Neuronal stem cell (in vitro differentiated cells): ENCODE data around the gene AGXT.

ENCODE experiments used
- DNase-seq: peaks from one replicate; pipeline ENCODE4 v3.0.0-alpha.2; 2013; ENCODE audit warnings: low spot score
- H2AFZ ChIP-seq: one replicate; pipeline ENCODE4 v1.6.1; 2013; ENCODE audit warnings: mild to moderate bottlenecking, low read length, inconsistent platforms
- H2AK5ac ChIP-seq: 2 replicates; pipeline ENCODE4 v1.6.1; 2013; ENCODE audit warnings: low read depth, mild to moderate bottlenecking, inconsistent platforms, low read length, moderate library complexity, mixed read lengths
- H2BK120ac ChIP-seq: 2 replicates; pipeline ENCODE4 v1.6.1; 2013; ENCODE audit warnings: low read depth, mild to moderate bottlenecking, inconsistent platforms, low read length, moderate library complexity, mixed read lengths
- H2BK12ac ChIP-seq: one replicate; pipeline ENCODE4 v1.6.1; 2013; ENCODE audit warnings: low read length, inconsistent platforms
- H2BK15ac ChIP-seq: 2 replicates; pipeline ENCODE4 v1.6.1; 2013; ENCODE audit warnings: mild to moderate bottlenecking, low read length, inconsistent platforms, mixed read lengths
- H2BK5ac ChIP-seq: one replicate; pipeline ENCODE4 v1.6.1; 2013; ENCODE audit warnings: inconsistent platforms, mild to moderate bottlenecking, low read length, moderate library complexity
- H3K14ac ChIP-seq: one replicate; pipeline ENCODE4 v1.6.1; 2013; ENCODE audit warnings: low read length, inconsistent platforms
- H3K18ac ChIP-seq: 2 replicates; pipeline ENCODE4 v1.6.1; 2013; ENCODE audit warnings: low read length, inconsistent platforms
- H3K23ac ChIP-seq: 2 replicates; pipeline ENCODE4 v1.6.1; 2013; ENCODE audit warnings: low read depth, mild to moderate bottlenecking, mixed read lengths, low read length, inconsistent platforms; ENCODE audit not compliant: poor library complexity
- H3K27ac ChIP-seq: replicated peaks from 3 replicates; pipeline ENCODE4 v1.5.1; 2013; ENCODE audit warnings: low read length, inconsistent platforms
- H3K27me3 ChIP-seq, 3 experiments: 2 replicates each; pipeline ENCODE4 v1.6.1; 2013; ENCODE audit warnings: low read length in 3 of 3, mild to moderate bottlenecking in 2 of 3, inconsistent platforms in 1 of 3, low read depth in 1 of 3, mixed read lengths in 1 of 3, moderate library complexity in 1 of 3; ENCODE audit not compliant: control insufficient read depth in 3 of 3, insufficient read depth in 3 of 3
- H3K36me3 ChIP-seq, 2 donors: replicated peaks in 1 of 2; 2 replicates each; pipeline ENCODE4 v1.6.1; 2013; ENCODE audit warnings: low read length in 2 of 2; ENCODE audit not compliant: control insufficient read depth in 2 of 2, insufficient read depth in 2 of 2
- H3K4ac ChIP-seq: 2 replicates; pipeline ENCODE4 v1.6.1; 2013; ENCODE audit warnings: inconsistent platforms, mild to moderate bottlenecking, low read length, moderate library complexity
- H3K4me1 ChIP-seq, 2 donors: 1 replicate in 1 of 2; 2 replicates in 1 of 2; pipeline ENCODE4 v1.6.1; 2013; ENCODE audit warnings: low read length in 2 of 2, low read depth in 1 of 2; ENCODE audit not compliant: control insufficient read depth in 2 of 2, insufficient read depth in 1 of 2
- H3K4me2 ChIP-seq: one replicate; pipeline ENCODE4 v1.6.1; 2013; ENCODE audit warnings: mild to moderate bottlenecking, low read length, inconsistent platforms; ENCODE audit not compliant: insufficient read depth, poor library complexity, severe bottlenecking
- H3K4me3 ChIP-seq, 2 donors: 2 replicates each; pipeline ENCODE4 v1.5.1; 2013; ENCODE audit warnings: low read length in 2 of 2, mild to moderate bottlenecking in 2 of 2, inconsistent platforms in 1 of 2, moderate library complexity in 1 of 2
- H3K79me1 ChIP-seq: one replicate; pipeline ENCODE4 v1.6.1; 2013; ENCODE audit warnings: low read depth, mild to moderate bottlenecking, inconsistent platforms, low read length, moderate library complexity
- H3K9ac ChIP-seq: one replicate; pipeline ENCODE4 v1.6.1; 2013; ENCODE audit warnings: mild to moderate bottlenecking, low read depth, low read length, inconsistent platforms; ENCODE audit not compliant: poor library complexity
- H3K9me3 ChIP-seq, 2 donors: replicated peaks in 1 of 2; 2 replicates each; pipeline versions ENCODE3 to v1.6.1; 2013; ENCODE audit warnings: low read length in 2 of 2, mild to moderate bottlenecking in 2 of 2, inconsistent platforms in 1 of 2, low read depth in 1 of 2, mixed read lengths in 1 of 2, moderate library complexity in 1 of 2; ENCODE audit not compliant: control insufficient read depth in 2 of 2, insufficient read depth in 1 of 2
- H4K8ac ChIP-seq: one replicate; pipeline ENCODE4 v1.6.1; 2013; ENCODE audit warnings: low read depth, mild to moderate bottlenecking, inconsistent platforms, low read length, moderate library complexity
- H4K91ac ChIP-seq: one replicate; pipeline ENCODE4 v1.6.1; 2013; ENCODE audit warnings: low read length, low read depth, mild to moderate bottlenecking, inconsistent platforms; ENCODE audit not compliant: poor library complexity
- WGBS, 2 donors: extraction: QIAGEN DNeasy Blood & Tissue Kit; methylation state at CpG; one replicate each; pipeline ENCODE4 v1.1.7; 2013; ENCODE audit warnings: missing lambda C conversion rate in 2 of 2, mixed read lengths in 1 of 2; ENCODE audit not compliant: insufficient read length in 2 of 2, insufficient replicate concordance in 1 of 2; ENCODE audit errors: extremely low coverage in 2 of 2; 5-methylcytosine and 5-hydroxymethylcytosine counted together

Gene AGXT

DNA sequence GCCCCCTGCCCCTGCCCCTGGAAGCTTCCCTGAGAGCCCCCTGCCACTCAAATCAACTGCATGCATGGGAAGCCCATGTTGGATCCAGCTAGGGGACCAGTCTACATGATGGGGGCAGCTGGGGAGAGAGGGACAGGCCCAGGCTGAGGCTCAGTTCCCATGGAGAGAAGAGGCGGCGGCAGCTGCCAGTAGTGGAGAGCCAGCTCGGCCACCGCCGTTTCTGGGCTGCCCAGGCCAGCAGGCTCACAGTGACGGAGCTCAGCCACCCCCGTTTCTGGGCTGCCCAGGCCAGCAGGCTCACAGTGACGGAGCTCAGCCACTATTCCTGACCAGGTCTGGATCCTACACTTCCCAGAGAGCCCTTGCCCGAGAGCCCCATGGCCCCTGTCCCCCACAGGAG is 23.7 kb downstream of the AGXT start:
- no CpG with 5 or more reads among the region's 9 CpGs for WGBS, 2 donors

DNA sequence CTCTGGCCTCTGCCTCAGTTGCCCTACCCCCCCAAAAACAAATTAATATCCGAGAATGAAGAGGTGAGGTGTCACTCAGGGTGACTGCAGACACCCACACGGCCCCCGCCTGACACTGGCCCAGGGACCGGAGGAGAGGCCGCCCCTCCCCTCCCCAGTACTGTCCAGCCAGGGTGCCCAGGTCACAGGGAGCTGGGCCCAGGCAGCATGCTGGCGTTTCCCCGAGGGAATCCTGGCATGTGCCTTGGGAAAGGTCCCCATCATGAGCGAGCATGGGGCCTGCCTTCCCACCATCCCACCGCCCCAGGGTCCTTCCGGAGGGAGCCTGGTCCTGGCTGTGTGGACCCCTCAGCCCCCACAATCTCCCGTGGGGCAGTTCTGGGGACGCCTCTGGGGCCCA is 24.3 kb downstream of the AGXT start:
- Histone ChIP-seq H2BK12ac (no peak overlapping the region), H3K27ac (no peak overlapping the region), H2BK5ac (no peak overlapping the region), H3K4me1 (peaks cover 0 to 4% of the 10 kb centered on the region in 2 donors), H2AFZ (peak overlapping the region; percentile 68), H3K4me2 (no peak overlapping the region), H2BK120ac (no peak overlapping the region), H3K4ac (no peak overlapping the region), H3K23ac (no peak overlapping the region), H3K4me3 (no peak overlapping the region), H3K36me3 (no peaks in the 10 kb centered on the region), H3K27me3 (peaks cover 0 to 15% (median 0%) of the 10 kb centered on the region in 3 experiments), H2BK15ac (no peak overlapping the region), H3K79me1 (no peaks in the 10 kb centered on the region), H3K9ac (no peak overlapping the region), H4K8ac (no peak overlapping the region), H4K91ac (no peak overlapping the region), H3K18ac (peak overlapping the region; percentile 5), H2AK5ac (peak overlapping the region; percentile 81), H3K9me3 (no peaks in the 10 kb centered on the region), H3K14ac (peak overlapping the region; percentile 76)
- no peak for DNase-seq
- no CpG with 5 or more reads among the region's 12 CpGs for WGBS, 2 donors

More for the DNA sequence above, 23.7 kb downstream of the AGXT start:
- Histone ChIP-seq H3K14ac (no peak overlapping the region), H3K4me3 (no peak overlapping the region), H3K79me1 (no peaks in the 10 kb centered on the region), H3K27me3 (peaks cover 0 to 15% (median 0%) of the 10 kb centered on the region in 3 experiments), H4K91ac (no peak overlapping the region), H3K4ac (no peak overlapping the region), H3K18ac (no peak overlapping the region), H2BK15ac (no peak overlapping the region), H4K8ac (no peak overlapping the region), H2BK5ac (no peak overlapping the region), H3K36me3 (no peaks in the 10 kb centered on the region), H3K23ac (no peak overlapping the region), H3K9ac (peak overlapping the region; percentile 21), H2BK120ac (no peak overlapping the region), H3K4me2 (no peak overlapping the region), H3K9me3 (no peaks in the 10 kb centered on the region), H3K27ac (no peak overlapping the region), H2AFZ (no peak overlapping the region), H3K4me1 (peaks cover 0 to 4% of the 10 kb centered on the region in 2 donors), H2BK12ac (no peak overlapping the region), H2AK5ac (peak overlapping the region; percentile 70)
- no peak for DNase-seq

DNA sequence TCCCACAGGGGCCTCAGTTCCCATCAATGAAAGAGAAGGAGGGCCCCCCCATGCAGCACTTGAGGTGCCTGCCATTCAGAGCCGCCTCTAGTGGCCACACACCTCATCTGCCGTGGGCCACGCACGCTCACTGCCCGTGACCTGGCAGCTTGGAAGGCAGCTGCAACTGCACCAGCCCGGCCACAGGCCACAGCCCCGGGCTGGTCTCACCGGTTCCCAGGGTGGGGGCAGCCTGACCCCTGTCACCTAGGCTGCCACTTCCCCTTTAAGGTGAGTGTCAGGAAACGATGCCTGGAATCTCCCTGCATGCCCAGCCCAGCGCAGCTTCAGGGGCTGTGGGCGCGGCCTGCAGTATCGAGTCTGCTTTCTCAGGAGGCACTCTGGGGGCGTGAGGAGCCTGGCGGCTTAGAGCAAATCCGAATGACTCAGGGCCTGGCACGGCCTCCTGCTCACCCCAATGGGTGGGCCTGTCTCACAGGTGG is 24.8 kb downstream of the AGXT start:
- Histone ChIP-seq H3K9me3 (no peaks in the 10 kb centered on the region), H4K91ac (no peak overlapping the region), H3K9ac (peak overlapping the region; percentile 77), H3K4me1 (peaks cover 0 to 4% of the 10 kb centered on the region in 2 donors), H2BK15ac (peak overlapping the region; percentile 81), H3K27me3 (peaks cover 0 to 15% (median 0%) of the 10 kb centered on the region in 3 experiments), H2BK12ac (no peak overlapping the region), H3K27ac (no peak overlapping the region), H3K18ac (peak overlapping the region; percentile 44), H3K36me3 (no peaks in the 10 kb centered on the region), H3K79me1 (no peaks in the 10 kb centered on the region), H4K8ac (no peak overlapping the region), H3K4me2 (no peak overlapping the region), H2AK5ac (peak overlapping the region; percentile 81), H2BK5ac (peak overlapping the region; percentile 22), H3K14ac (peak overlapping the region; percentile 76), H3K4me3 (no peak overlapping the region), H2BK120ac (no peak overlapping the region), H3K23ac (no peak overlapping the region), H2AFZ (peak overlapping the region; percentile 68), H3K4ac (no peak overlapping the region)
- no CpG with 5 or more reads among the region's 17 CpGs for WGBS, 2 donors
- no peak for DNase-seq

DNA sequence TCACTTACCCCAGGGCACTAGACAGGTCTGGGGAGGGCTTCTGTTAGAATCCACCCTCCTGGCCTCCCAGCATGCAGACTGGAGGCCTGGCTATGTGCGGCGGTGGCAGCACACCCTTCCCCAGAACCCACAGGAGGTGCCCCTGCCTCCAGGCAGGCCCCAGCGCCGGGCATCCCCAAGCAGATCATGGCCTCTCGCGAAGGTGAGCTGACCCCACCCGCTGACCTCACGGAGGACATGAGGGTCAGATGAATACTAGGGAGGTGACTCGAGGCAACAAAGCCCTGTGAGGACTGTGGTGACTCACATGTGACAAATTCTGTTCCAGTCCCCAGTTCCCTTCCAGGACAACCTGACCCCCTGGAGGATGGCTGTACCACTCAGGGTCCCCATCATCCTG is 25.4 kb downstream of the AGXT start:
- no peak overlapping the region for H3K9ac ChIP-seq
- H2BK15ac ChIP-seq: peak overlapping the region; percentile 81
- H3K4ac ChIP-seq: no peak overlapping the region
- no peaks in the 10 kb centered on the region for H3K36me3 ChIP-seq
- no peak overlapping the region for H2BK12ac ChIP-seq
- H3K27ac ChIP-seq: no peak overlapping the region
- peaks cover 0 to 15% (median 3%) of the 10 kb centered on the region in 3 experiments for H3K27me3 ChIP-seq
- peak overlapping the region; percentile 22 for H2BK5ac ChIP-seq
- H4K8ac ChIP-seq: no peak overlapping the region
- no peak overlapping the region for H2BK120ac ChIP-seq
- no peak overlapping the region for H4K91ac ChIP-seq
- no peak overlapping the region for H3K14ac ChIP-seq
- H3K9me3 ChIP-seq: no peaks in the 10 kb centered on the region
- H3K18ac ChIP-seq: peak overlapping the region; percentile 27
- peak overlapping the region; percentile 81 for H2AK5ac ChIP-seq
- DNase-seq: no peak
- H3K4me2 ChIP-seq: no peak overlapping the region
- no peak overlapping the region for H3K23ac ChIP-seq
- WGBS, 2 donors: no CpG with 5 or more reads among the region's 9 CpGs
- no peak overlapping the region for H3K4me3 ChIP-seq
- H3K79me1 ChIP-seq: no peaks in the 10 kb centered on the region
- H3K4me1 ChIP-seq: peaks cover 0 to 4% of the 10 kb centered on the region in 2 donors
- peak overlapping the region; percentile 68 for H2AFZ ChIP-seq
